Measurements from ENCODE around the gene CALHM6. TPM values are rescaled to one million over a fixed set of nuclear protein-coding genes. Genes with fewer than 3 reads are reported as not detected.

The CALHM6 gene
- total RNA-seq, 1 donor from 2014 or later: 1.3 TPM

DNA sequence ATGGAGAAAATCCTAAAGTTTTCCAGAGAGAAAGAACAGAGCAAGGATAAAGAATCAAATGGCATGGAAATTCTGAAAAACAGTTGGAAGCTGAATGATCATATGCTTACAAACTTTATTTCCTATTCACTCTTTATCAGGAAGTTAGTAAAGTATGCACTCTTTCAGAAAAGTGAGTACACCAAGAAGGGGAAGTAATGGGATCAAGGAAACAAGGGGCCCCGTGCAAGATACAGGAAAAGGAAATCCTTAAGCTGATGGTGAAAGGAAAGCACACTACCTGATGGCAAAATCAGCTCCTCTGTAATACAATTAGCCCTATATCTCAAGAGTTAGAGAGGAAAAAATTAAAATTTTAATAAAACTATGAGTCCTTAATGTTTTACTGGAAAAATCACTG is 14.0 kb downstream of the CALHM6 start:
- Mint-ChIP-seq H3K27me3 (ENCODE audit: low read depth) (no peaks in the 10 kb centered on the region), H3K4me3 (no peak overlapping the region), H3K9me3 (no peaks in the 10 kb centered on the region), H3K27ac (ENCODE audit: unreplicated experiment) (no peak overlapping the region), H3K36me3 (ENCODE audit: low read depth) (no peaks in the 10 kb centered on the region), H3K4me1 (no peaks in the 10 kb centered on the region)
- no peak for TF ChIP-seq CTCF (conservative IDR thresholded peaks at IDR 0.05)
- DNase-seq (ENCODE audit: low read depth, low spot score): no peak

GRCh38 chr6:116476002-116476678 is 15.0 kb downstream of the CALHM6 start:
- no peaks in the 10 kb centered on the region for H3K9me3 Mint-ChIP-seq
- no peak for DNase-seq (ENCODE audit: low read depth, low spot score)
- H3K4me3 Mint-ChIP-seq: no peak overlapping the region
- H3K27me3 Mint-ChIP-seq (ENCODE audit: low read depth): no peaks in the 10 kb centered on the region
- no peaks in the 10 kb centered on the region for H3K4me1 Mint-ChIP-seq
- H3K36me3 Mint-ChIP-seq (ENCODE audit: low read depth): no peaks in the 10 kb centered on the region
- TF ChIP-seq CTCF (conservative IDR thresholded peaks at IDR 0.05): no peak
- H3K27ac Mint-ChIP-seq (ENCODE audit: unreplicated experiment): no peak overlapping the region

- no peak for DNase-seq (ENCODE audit: low read depth, low spot score)
- no peak for TF ChIP-seq CTCF (conservative IDR thresholded peaks at IDR 0.05)
- Mint-ChIP-seq H3K36me3 (ENCODE audit: low read depth) (peaks cover 2% of the 10 kb centered on the region), H3K4me1 (no peaks in the 10 kb centered on the region), H3K4me3 (no peak overlapping the region), H3K27ac (ENCODE audit: unreplicated experiment) (no peak overlapping the region), H3K27me3 (ENCODE audit: low read depth) (peaks cover 6% of the 10 kb centered on the region), H3K9me3 (peaks cover 2% of the 10 kb centered on the region)
Measured at GRCh38 chr6:116482780-116483179, 21.6 kb downstream of the CALHM6 start.

DNA sequence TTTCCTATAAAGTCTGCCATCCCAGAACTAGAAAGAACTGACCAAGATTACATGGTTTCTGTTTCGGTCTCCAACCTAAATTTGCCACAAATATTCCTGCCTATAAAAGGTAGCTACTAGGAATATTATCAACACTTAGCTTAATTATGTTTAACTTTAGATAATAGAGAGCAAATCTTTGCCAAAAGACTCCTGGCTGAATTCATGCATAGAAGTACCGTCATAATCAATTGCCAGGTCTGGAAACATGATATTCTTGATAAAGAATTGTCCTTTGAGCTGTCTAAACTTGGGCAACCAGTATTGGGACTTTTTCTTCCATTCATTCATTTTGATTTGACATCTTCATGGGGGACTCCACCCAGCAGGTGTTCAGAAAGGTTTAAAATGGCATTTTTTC is 22.4 kb downstream of the CALHM6 start:
- DNase-seq (ENCODE audit: low read depth, low spot score): no peak
- no peak for TF ChIP-seq CTCF (conservative IDR thresholded peaks at IDR 0.05)
- H3K27ac Mint-ChIP-seq (ENCODE audit: unreplicated experiment): no peak overlapping the region
- H3K36me3 Mint-ChIP-seq (ENCODE audit: low read depth): peaks cover 2% of the 10 kb centered on the region
- H3K27me3 Mint-ChIP-seq (ENCODE audit: low read depth): peaks cover 6% of the 10 kb centered on the region
- no peak overlapping the region for H3K4me3 Mint-ChIP-seq
- H3K4me1 Mint-ChIP-seq: no peaks in the 10 kb centered on the region
- peaks cover 2% of the 10 kb centered on the region for H3K9me3 Mint-ChIP-seq

GRCh38 chr6:116485559-116486184 is 24.5 kb downstream of the CALHM6 start:
- Mint-ChIP-seq H3K4me1 (no peaks in the 10 kb centered on the region), H3K36me3 (ENCODE audit: low read depth) (peaks cover 8% of the 10 kb centered on the region), H3K27ac (ENCODE audit: unreplicated experiment) (no peak overlapping the region), H3K27me3 (ENCODE audit: low read depth) (peaks cover 6% of the 10 kb centered on the region), H3K4me3 (no peak overlapping the region), H3K9me3 (peaks cover 11% of the 10 kb centered on the region)
- DNase-seq (ENCODE audit: low read depth, low spot score): no peak
- TF ChIP-seq CTCF (conservative IDR thresholded peaks at IDR 0.05): no peak

Measured in neural crest cell (in vitro differentiated cells).